ENCODE data around the gene C17orf78.
A peak's percentile ranks its signal among the peaks of the same experiment; 100 is the strongest.
"Not testable (repeated sequence)": the region's sequence is repeated elsewhere in the genome, so short reads cannot be mapped to it uniquely, and the experiment has no call there.

The C17orf78 gene

DNA sequence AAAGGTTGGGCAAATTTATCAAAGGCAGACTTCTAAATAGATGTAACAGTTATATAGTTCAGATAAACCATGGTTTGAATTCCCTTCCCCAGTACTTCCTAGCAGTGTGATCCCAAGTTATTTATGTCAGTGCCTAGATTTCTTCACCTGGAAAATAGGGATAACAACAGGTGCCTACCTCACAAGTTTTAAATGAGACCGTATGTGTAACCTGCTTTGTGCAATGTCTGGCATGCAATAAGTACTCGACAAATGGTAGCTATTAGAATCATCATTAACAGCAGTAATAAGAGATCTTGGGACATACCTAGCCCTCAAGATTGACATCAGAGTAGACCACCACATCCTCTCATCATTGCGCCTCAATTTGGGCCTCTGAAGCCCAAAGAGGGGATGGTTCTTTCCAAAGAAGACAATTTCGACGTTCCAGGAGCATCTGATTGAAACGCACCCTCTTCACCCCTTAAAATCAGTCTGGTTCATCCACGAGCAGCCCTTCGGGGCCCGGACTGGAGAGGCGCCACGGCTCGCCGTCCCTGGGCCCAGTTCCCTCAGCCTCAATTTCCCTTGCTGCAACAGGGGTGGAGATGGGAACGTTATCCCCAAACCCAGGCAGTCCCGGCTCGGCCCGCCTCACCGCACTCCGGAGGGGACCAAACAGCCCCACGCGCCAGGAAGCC lies 30.3 kb downstream of the C17orf78 start:
- Histone ChIP-seq H3K9me3 (ENCODE audit: control insufficient read depth, insufficient read depth, low read length) (no peaks in the 10 kb centered on the region), H3K4me2 (ENCODE audit: low read length) (peak overlapping the region; percentile 98), H3K9me2 (replicated peaks; ENCODE audit: control insufficient read depth, low read length) (no peaks in the 10 kb centered on the region), H3K79me2 (ENCODE audit: control insufficient read depth, low read length) (peaks cover 91% of the 10 kb centered on the region), H3K27ac (ENCODE audit: low read depth, low read length) (peak overlapping the region; percentile 81), H3K4me3 (ENCODE audit: low read length) (peak overlapping the region; percentile 100), H3K27me3 (ENCODE audit: control insufficient read depth, low read length) (no peaks in the 10 kb centered on the region), H3K36me3 (ENCODE audit: control insufficient read depth, low read length) (peaks cover 66% of the 10 kb centered on the region), H3F3A (ENCODE audit: control insufficient read depth, insufficient read depth) (no peaks in the 10 kb centered on the region; the same call in 1 of the 2 replicates), H4K20me1 (ENCODE audit: control insufficient read depth, insufficient read depth, low read depth, low read length) (no peaks in the 10 kb centered on the region), H3K4me1 (ENCODE audit: control insufficient read depth, low read length) (peaks cover 47% of the 10 kb centered on the region)
- TF ChIP-seq, protein P1, sequence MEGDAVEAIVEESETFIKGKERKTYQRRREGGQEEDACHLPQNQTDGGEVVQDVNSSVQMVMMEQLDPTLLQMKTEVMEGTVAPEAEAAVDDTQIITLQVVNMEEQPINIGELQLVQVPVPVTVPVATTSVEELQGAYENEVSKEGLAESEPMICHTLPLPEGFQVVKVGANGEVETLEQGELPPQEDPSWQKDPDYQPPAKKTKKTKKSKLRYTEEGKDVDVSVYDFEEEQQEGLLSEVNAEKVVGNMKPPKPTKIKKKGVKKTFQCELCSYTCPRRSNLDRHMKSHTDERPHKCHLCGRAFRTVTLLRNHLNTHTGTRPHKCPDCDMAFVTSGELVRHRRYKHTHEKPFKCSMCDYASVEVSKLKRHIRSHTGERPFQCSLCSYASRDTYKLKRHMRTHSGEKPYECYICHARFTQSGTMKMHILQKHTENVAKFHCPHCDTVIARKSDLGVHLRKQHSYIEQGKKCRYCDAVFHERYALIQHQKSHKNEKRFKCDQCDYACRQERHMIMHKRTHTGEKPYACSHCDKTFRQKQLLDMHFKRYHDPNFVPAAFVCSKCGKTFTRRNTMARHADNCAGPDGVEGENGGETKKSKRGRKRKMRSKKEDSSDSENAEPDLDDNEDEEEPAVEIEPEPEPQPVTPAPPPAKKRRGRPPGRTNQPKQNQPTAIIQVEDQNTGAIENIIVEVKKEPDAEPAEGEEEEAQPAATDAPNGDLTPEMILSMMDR (IDR thresholded peaks at IDR 0.05; ENCODE audit: low read depth, low read length, poor library complexity, severe bottlenecking), result no peak
- TF ChIP-seq EZH2phosphoT487 (IDR thresholded peaks at IDR 0.05; ENCODE audit: borderline replicate concordance, low read length), result no peak

DNA sequence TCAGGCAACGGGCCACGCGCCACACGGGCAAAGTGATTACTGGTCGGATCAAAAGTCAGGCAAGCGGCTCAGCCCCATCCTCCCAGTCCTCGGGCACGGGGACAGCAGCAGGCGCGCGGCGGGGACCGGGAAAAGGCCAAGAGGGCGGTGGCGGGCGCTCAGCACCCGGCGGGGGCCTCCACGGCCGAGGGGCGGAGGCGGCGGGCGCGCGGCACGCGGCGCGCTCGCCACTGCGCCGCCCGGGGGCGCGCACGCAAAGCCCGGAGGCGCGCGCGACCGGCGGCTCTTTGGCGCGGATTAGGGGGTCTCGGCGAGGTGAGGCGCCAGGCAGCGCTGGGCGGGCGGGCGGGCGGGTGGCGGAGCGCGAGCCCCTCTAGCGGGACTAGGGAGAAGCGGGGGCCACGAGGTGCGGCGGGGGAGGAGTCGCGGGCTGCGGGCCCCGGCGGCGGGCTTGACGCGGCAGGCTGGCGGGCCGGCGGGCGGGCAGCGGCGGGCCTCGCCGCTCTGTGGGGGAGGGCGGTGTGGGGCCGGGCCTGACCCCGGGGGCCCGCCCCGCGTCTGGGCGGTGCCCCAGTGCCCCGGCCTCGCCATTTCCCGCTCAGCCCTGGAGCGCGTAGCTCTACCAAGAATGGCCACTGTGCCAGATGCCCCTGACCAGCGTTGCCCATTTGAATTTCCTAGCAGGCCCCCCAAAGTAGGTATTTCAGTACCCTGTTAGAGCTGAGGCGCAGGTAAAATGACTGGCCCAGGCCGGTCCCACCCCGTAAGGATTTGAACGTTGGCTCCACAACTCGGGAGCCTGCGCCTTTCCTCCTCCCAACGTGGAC lies 31.1 kb downstream of the C17orf78 start, which contains the start of the genes ACACA and TADA2A:
Gene ACACA (minus strand): TSS at position 202 of the 827 bp plus-strand sequence. CDS start 537 bp downstream, outside the sequence.
Gene TADA2A (plus strand): TSS at position 252 of the 827 bp plus-strand sequence. CDS start 4,480 bp downstream, outside the sequence.
- no peaks in the 10 kb centered on the region for H4K20me1 ChIP-seq (ENCODE audit: control insufficient read depth, insufficient read depth, low read depth, low read length)
- no peaks in the 10 kb centered on the region for H3K27me3 ChIP-seq (ENCODE audit: control insufficient read depth, low read length)
- peak within 1 kb of the TSS; percentile 81 for H3K27ac ChIP-seq (ENCODE audit: low read depth, low read length)
- peaks cover 87% of the 10 kb centered on the region for H3K79me2 ChIP-seq (ENCODE audit: control insufficient read depth, low read length)
- H3K36me3 ChIP-seq (ENCODE audit: control insufficient read depth, low read length), result peaks cover 71% of the 10 kb centered on the region
- peaks cover 47% of the 10 kb centered on the region for H3K4me1 ChIP-seq (ENCODE audit: control insufficient read depth, low read length)
- H3F3A ChIP-seq (ENCODE audit: control insufficient read depth, insufficient read depth), result no peaks in the 10 kb centered on the region; the same call in 1 of the 2 replicates
- H3K4me3 ChIP-seq (ENCODE audit: low read length), result peak within 1 kb of the TSS; percentile 100
- H3K4me2 ChIP-seq (ENCODE audit: low read length), result peak within 1 kb of the TSS; percentile 98
- H3K9me2 ChIP-seq (replicated peaks; ENCODE audit: control insufficient read depth, low read length), result no peaks in the 10 kb centered on the region
- no peaks in the 10 kb centered on the region for H3K9me3 ChIP-seq (ENCODE audit: control insufficient read depth, insufficient read depth, low read length)
- no peak for TF ChIP-seq EZH2phosphoT487 (IDR thresholded peaks at IDR 0.05; ENCODE audit: borderline replicate concordance, low read length)
- TF ChIP-seq, protein P1 (IDR thresholded peaks at IDR 0.05; ENCODE audit: low read depth, low read length, poor library complexity, severe bottlenecking), result no peak

DNA sequence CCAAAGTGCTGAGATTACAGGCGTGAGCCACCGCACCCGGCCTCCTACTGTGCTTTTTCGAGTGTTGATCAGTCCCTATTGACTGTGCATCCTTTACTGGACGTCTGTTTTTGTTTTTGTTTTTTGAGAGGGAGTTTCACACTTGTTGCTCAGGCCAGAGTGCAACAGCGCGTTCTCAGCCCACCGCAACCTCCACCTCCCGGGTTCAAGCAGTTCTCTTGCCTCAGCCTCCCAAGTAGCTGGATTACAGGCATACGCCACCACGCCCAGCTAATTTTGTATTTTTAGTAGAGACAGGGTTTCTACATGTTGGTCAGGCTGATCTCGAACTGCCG lies 32.3 kb downstream of the C17orf78 start:
- H3K4me3 ChIP-seq (ENCODE audit: low read length), result peak overlapping the region; percentile 91

More for the DNA sequence above, 32.3 kb downstream of the C17orf78 start:
- not testable (repeated sequence) for H3F3A ChIP-seq (ENCODE audit: control insufficient read depth, insufficient read depth); H3K27ac ChIP-seq (ENCODE audit: low read depth, low read length); H3K9me2 ChIP-seq (replicated peaks; ENCODE audit: control insufficient read depth, low read length); H3K9me3 ChIP-seq (ENCODE audit: control insufficient read depth, insufficient read depth, low read length); H4K20me1 ChIP-seq (ENCODE audit: control insufficient read depth, insufficient read depth, low read depth, low read length); H3K27me3 ChIP-seq (ENCODE audit: control insufficient read depth, low read length)
- Histone ChIP-seq H3K36me3 (ENCODE audit: control insufficient read depth, low read length) (peaks cover 78% of the 10 kb centered on the region), H3K79me2 (ENCODE audit: control insufficient read depth, low read length) (peaks cover 78% of the 10 kb centered on the region), H3K4me2 (ENCODE audit: low read length) (peak overlapping the region; percentile 96), H3K4me1 (ENCODE audit: control insufficient read depth, low read length) (peaks cover 45% of the 10 kb centered on the region)
